Spleen (tissue), 11 donors: ENCODE results near the gene STAG1. TPM values are rescaled to one million over a fixed set of nuclear protein-coding genes. Genes with fewer than 3 reads are reported as not detected.

ENCODE experiments used
- DNase-seq: peaks from one replicate; pipeline ENCODE4 v3.0.0-alpha.2; 2020
- H3K27ac ChIP-seq, 8 donors: fragments of 200-600 bp; sonication (generic) in 7 of 8; 1 replicate in 4 of 8; 2 replicates in 4 of 8; pipeline versions ENCODE4 v1.5.0 to v1.8.0; 2016 to 2021; ENCODE audit warnings: inconsistent platforms in 4 of 8, mild to moderate bottlenecking in 4 of 8, moderate library complexity in 1 of 8
- H3K27me3 ChIP-seq, 7 donors: fragments of 200-600 bp; sonication (generic) in 6 of 7; replicated peaks in 1 of 7; 1 replicate in 4 of 7; 2 replicates in 3 of 7; pipeline versions ENCODE4 v1.5.0 to v1.8.0; 2016 to 2021; ENCODE audit warnings: inconsistent platforms in 3 of 7, mild to moderate bottlenecking in 1 of 7
- H3K36me3 ChIP-seq, 6 donors: fragments of 200-600 bp; sonication (generic) in 5 of 6; 1 replicate in 4 of 6; 2 replicates in 2 of 6; pipeline versions ENCODE4 v1.5.0 to v1.8.0; 2016 to 2021; ENCODE audit warnings: inconsistent platforms in 2 of 6
- H3K4me1 ChIP-seq, 6 donors: fragments of 200-600 bp; sonication (generic) in 5 of 6; 1 replicate in 3 of 6; 2 replicates in 3 of 6; pipeline versions ENCODE4 v1.5.0 to v1.8.0; 2016 to 2021; ENCODE audit warnings: inconsistent platforms in 3 of 6
- H3K4me3 ChIP-seq, 8 donors: fragments of 200-600 bp; sonication (generic) in 7 of 8; 1 replicate in 4 of 8; 2 replicates in 4 of 8; pipeline versions ENCODE4 v1.5.0 to v1.8.0; 2016 to 2021; ENCODE audit warnings: inconsistent platforms in 4 of 8, mild to moderate bottlenecking in 4 of 8, moderate library complexity in 2 of 8
- H3K9me3 ChIP-seq, 8 donors: fragments of 200-600 bp; sonication (generic) in 7 of 8; 1 replicate in 4 of 8; 2 replicates in 4 of 8; pipeline versions ENCODE4 v1.5.0 to v1.8.0; 2016 to 2021; ENCODE audit warnings: inconsistent platforms in 4 of 8
- CTCF ChIP-seq, 11 experiments: fragments of 200-600 bp in 7 of 11; fragments of 450-650 bp in 4 of 11; sonication (generic) in 4 of 11; IDR thresholded peaks in 8 of 11; conservative IDR thresholded peaks in 3 of 11; 1 replicate in 7 of 11; 2 replicates in 4 of 11; pipeline versions ENCODE4 v1.4.0 to v1.8.0; 2016 to 2021; ENCODE audit warnings: antibody characterized with exemption in 11 of 11, inconsistent platforms in 4 of 11, mild to moderate bottlenecking in 1 of 11
- POLR2A ChIP-seq, 3 donors: fragments of 450-650 bp; IDR thresholded peaks; one replicate each; pipeline ENCODE4 v1.5.1; 2017; ENCODE audit warnings: antibody characterized with exemption in 3 of 3, mild to moderate bottlenecking in 1 of 3
- POLR2AphosphoS5 ChIP-seq, 3 donors: sonication (generic); formaldehyde crosslinking; IDR thresholded peaks; one replicate each; pipeline ENCODE4 v1.5.1; 2017; ENCODE audit warnings: antibody characterized with exemption in 3 of 3
- WGBS, 5 donors: extraction: QIAGEN DNeasy Blood & Tissue Kit in 3 of 5; methylation state at CpG; one replicate each; pipeline versions ENCODE4 v1.1.5 to v1.1.7; 2013 to 2018; 5-methylcytosine and 5-hydroxymethylcytosine counted together
- intact Hi-C: fragments of 100-400 bp; cut with DNase I; formaldehyde crosslinking; loops from one replicate; pipeline ENCODE4 v1.15.0; 2023; ENCODE audit warnings: low total_unique reads
- polyA plus RNA-seq, 3 donors: library from polyadenylated mRNA; stranded (reverse); fragments of 200-250 nt; gene quantifications; one replicate each; pipeline ENCODE4 v1.2.1, GENCODE V29; 2013
- total RNA-seq, 7 donors: library from RNA; depleted of rRNA in 3 of 7; stranded (reverse); fragments of >200 nt in 3 of 7; fragmentation: NEBNext Ultra II Directional in 4 of 7; extraction: Animal tissue kit (Norgen Biotek cat#: 25700) in 4 of 7; gene quantifications; one replicate each; pipeline versions ENCODE4 v1.1.0 to v1.2.1, GENCODE V29; 2016 to 2021
- donor health status: healthy with polysubstance abuse.
- donor health status: DM: no; HTN: no; CAD: no; lungs with moderate emphysema.
- donor health status: DM: no; HTN: no; CAD: no.
- donor health status: Bipolar disorder and iron deficiency.
- donor health status: healthy.
- donor health status: DM: no; HTN: no; CAD: no.
- donor health status: DM: yes; HTN: yes; CAD: no.

Gene STAG1
- total and polyA plus RNA-seq, 10 donors = 7.2 to 61.6 (median 47.3) TPM

- DNase-seq = no peak
- no peaks in the 10 kb centered on the region for H3K27me3 ChIP-seq
- no peaks in the 10 kb centered on the region for H3K36me3 ChIP-seq
- H3K4me3 ChIP-seq = no peak overlapping the region
- H3K9me3 ChIP-seq = no peaks in the 10 kb centered on the region
- H3K4me1 ChIP-seq = peaks cover 0 to 27% (median 3%) of the 10 kb centered on the region in 6 donors
- intact Hi-C loops = no loop called here
- H3K27ac ChIP-seq = no peak overlapping the region
- WGBS, 5 donors = 65 to 83% (median 81%) methylated on average over 1 of the region's 1 CpG
- TF ChIP-seq CTCF (IDR thresholded peaks at IDR 0.05 in 8 of 11, conservative IDR thresholded peaks at IDR 0.05 in 3 of 11) = no peak
- TF ChIP-seq POLR2A (IDR thresholded peaks at IDR 0.05) = no peak
- TF ChIP-seq POLR2AphosphoS5 (IDR thresholded peaks at IDR 0.05) = no peak
These were observed 113.1 kb downstream of the STAG1 start for GRCh38 chr3:136639069-136639468.

- WGBS, 5 donors = 82 to 92% (median 89%) methylated on average over 2 of the region's 2 CpGs
- intact Hi-C loops = no loop called here
- Histone ChIP-seq H3K27me3 (no peaks in the 10 kb centered on the region), H3K36me3 (no peaks in the 10 kb centered on the region), H3K4me3 (no peak overlapping the region), H3K4me1 (peaks cover 0 to 36% (median 5%) of the 10 kb centered on the region in 6 donors), H3K9me3 (no peaks in the 10 kb centered on the region), H3K27ac (no peak overlapping the region)
- TF ChIP-seq CTCF (IDR thresholded peaks at IDR 0.05 in 8 of 11, conservative IDR thresholded peaks at IDR 0.05 in 3 of 11) (no peak), POLR2A (IDR thresholded peaks at IDR 0.05) (no peak), POLR2AphosphoS5 (IDR thresholded peaks at IDR 0.05) (no peak)
- DNase-seq = no peak
These were observed 115.0 kb downstream of the STAG1 start for GRCh38 chr3:136637176-136637575.

GRCh38 chr3:136634821-136635220 is 117.4 kb downstream of the STAG1 start:
- Histone ChIP-seq H3K27ac (no peak overlapping the region), H3K4me3 (no peak overlapping the region), H3K4me1 (peaks cover 0 to 26% (median 5%) of the 10 kb centered on the region in 6 donors), H3K36me3 (peaks cover 0 to 9% (median 0%) of the 10 kb centered on the region in 6 donors), H3K27me3 (no peaks in the 10 kb centered on the region), H3K9me3 (no peaks in the 10 kb centered on the region)
- TF ChIP-seq POLR2A (IDR thresholded peaks at IDR 0.05) = no peak
- TF ChIP-seq CTCF (IDR thresholded peaks at IDR 0.05 in 8 of 11, conservative IDR thresholded peaks at IDR 0.05 in 3 of 11) = no peak
- no peak for TF ChIP-seq POLR2AphosphoS5 (IDR thresholded peaks at IDR 0.05)
- no peak for DNase-seq
- 91 to 95% (median 93%) methylated on average over 4 of the region's 4 CpGs for WGBS, 5 donors
- intact Hi-C loops = no loop called here

- Histone ChIP-seq H3K4me1 (peaks cover 0 to 14% (median 2%) of the 10 kb centered on the region in 6 donors), H3K27ac (no peak overlapping the region), H3K36me3 (peaks cover 0 to 31% (median 0%) of the 10 kb centered on the region in 6 donors), H3K27me3 (no peaks in the 10 kb centered on the region), H3K4me3 (no peak overlapping the region), H3K9me3 (peaks cover 0 to 8% (median 3%) of the 10 kb centered on the region in 8 donors)
- DNase-seq = no peak
- TF ChIP-seq CTCF (IDR thresholded peaks at IDR 0.05 in 8 of 11, conservative IDR thresholded peaks at IDR 0.05 in 3 of 11) (no peak), POLR2A (IDR thresholded peaks at IDR 0.05) (no peak), POLR2AphosphoS5 (IDR thresholded peaks at IDR 0.05) (no peak)
- intact Hi-C loops = no loop called here
- 85 to 95% (median 92%) methylated on average over 5 of the region's 5 CpGs for WGBS, 5 donors
These were observed 119.5 kb downstream of the STAG1 start for GRCh38 chr3:136632625-136633081.
